ENCODE data around the gene MAP2K5.

Gene MAP2K5

GRCh38 chr15:67560320-67560719 is 17.8 kb downstream of the MAP2K5 start:
- DNase-seq: no peak

- DNase-seq: no peak
These were observed 20.6 kb downstream of the MAP2K5 start for GRCh38 chr15:67563092-67563491.

- no peak for DNase-seq
These were observed 21.8 kb downstream of the MAP2K5 start for GRCh38 chr15:67564021-67564967.

DNA sequence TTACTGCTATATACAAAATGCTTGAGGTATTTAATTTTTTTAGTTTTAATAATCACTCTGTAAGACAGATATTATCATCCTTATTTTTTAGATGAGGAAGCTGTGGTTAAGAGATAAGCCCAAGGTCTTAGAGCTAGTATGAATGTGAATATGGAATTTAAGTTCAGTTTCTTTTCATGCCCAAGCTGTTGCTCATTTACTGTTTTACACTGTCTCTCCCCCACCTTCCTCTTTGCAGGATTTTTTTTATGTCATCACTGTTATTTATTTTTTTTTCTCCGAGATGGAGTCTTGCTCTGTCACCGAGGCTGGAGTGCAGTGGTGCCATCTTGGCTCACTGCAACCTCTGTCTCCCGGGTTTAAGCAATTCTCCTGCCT is 22.5 kb downstream of the MAP2K5 start:
- DNase-seq: no peak

- DNase-seq: no peak
These were observed 27.2 kb downstream of the MAP2K5 start for GRCh38 chr15:67569668-67570067.

- no peak for DNase-seq
These were observed 28.6 kb downstream of the MAP2K5 start for GRCh38 chr15:67570875-67571647.

GRCh38 chr15:67571648-67572415 is 29.3 kb downstream of the MAP2K5 start:
- DNase-seq: no peak

DNA sequence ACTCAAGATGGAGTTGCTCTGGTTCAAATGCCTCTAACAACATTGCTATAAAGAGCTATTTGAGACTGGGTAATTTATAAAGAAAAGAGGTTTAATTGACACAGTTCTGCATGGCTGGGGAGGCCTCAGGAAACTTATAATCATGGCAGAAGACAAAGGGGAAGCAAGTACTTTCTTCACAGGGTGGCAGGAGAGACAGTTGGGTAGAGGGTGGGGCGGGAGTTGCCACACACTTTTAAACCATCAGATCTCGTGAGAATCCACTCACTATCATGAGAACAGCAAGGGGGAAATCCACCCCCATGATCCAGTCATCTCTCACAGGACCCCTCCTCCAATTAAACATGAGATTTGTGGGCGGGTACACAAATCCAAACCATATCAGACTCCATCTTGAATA is 30.7 kb downstream of the MAP2K5 start:
- DNase-seq: no peak

DNA sequence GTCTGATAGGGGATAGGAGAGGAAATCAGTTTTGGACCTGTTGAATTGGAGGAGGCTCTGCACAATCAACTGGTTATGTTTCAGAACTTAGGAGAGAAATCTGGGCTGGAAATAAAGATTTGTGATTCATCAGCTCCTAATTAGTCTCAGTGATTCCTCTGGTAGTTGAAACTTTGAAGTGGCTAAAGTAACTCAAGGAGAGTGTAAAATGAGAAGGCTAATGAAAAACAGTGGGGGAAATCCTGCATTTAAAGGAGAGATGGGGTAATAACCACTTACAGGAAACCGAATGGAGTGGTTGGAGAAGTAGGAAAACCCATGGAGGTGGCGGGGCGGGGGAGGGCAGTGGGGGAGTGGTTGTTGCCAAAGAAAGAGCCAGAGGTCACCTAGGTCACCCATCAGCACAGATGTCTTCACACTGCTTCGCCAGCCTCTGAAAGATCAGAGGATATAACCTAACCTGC is 32.6 kb downstream of the MAP2K5 start:
- no peak for DNase-seq

DNA sequence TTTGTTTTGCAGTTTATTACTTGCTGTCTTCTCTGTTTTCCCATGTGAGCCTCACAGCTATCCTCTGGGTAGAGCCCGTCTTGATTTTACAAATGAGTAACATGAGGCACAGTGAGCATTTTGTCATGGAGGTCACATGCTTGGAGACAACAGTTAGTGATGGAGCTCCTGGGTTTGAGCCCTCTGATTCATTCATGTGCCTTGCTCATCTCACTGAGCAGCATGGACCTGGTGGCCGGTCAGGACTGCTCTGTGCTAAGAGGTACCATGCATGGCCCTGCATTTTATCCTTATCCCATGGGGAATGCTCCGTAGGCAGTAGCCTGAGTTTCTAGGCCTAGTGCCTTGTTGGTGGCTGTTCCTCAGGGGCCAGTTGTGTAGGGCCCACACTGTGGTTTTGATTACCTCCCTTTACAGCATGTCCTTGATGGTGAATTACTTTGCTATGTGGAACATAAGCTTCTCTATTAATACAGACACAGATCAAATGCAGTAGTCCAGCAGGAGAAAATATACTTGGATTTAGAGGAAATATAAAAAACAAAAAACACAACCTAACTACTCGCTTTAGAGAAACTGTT is 35.6 kb downstream of the MAP2K5 start:
- no peak for DNase-seq

- no peak for DNase-seq
These were observed 36.7 kb downstream of the MAP2K5 start for GRCh38 chr15:67579164-67579563.

DNA sequence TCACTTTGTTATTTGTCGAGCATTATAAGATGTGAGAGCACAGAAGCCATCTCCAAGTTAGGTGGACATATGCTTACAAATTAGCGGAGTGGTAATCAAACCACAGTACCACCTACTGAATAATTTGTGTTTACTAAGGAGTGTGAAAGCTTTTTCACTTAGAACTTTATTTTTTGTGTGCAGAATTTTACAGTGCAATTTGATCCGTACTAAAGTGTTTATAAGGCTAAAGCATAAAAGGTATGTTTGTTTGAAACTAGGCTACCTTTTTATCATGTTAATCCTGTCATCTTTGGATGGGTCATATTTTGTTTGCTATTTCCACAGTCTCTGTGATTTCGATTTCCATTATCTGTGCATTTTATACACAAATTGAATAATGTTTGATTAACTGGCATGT is 37.5 kb downstream of the MAP2K5 start:
- DNase-seq: no peak

- DNase-seq: no peak
These were observed 41.7 kb downstream of the MAP2K5 start for GRCh38 chr15:67584157-67584556.

DNA sequence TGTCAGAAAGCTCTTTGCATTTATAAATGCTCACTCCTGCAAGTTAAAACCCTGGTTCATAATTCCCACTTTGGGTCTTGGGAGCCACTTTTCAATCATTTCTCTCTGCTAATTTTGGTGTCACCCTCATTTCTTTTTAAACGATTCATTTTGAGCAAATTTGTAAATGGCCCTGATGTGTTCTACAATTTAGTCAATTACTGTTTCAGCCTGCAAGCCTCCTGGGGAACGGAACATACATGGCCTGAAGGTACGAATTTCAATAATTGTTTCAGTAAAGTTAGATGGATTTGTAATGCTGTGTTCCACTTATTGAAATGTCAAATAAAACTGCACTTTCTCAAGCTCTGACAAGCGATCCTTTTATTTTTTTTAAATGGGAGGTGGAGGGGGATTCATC is 43.2 kb downstream of the MAP2K5 start:
- DNase-seq: no peak

DNA sequence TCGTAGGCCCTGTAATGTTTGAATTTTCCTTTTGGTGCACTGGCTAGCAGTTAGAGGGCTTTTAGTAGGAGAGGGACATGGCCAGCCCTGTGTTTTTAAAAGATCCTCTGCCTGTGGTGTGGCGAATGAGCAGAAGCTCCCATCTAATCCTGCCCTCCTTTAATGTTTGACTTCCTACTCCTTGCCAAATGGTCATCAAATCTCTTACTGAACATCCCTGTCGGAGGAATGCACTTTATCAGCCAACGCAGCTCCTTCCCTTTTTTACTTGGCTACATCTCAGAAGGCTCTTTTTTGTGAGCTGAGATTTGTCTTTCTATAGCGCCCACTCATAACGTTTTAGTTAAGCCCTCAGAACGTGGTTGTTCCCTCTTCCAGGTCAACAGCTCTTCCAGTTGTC is 44.8 kb downstream of the MAP2K5 start:
- no peak for DNase-seq

DNA sequence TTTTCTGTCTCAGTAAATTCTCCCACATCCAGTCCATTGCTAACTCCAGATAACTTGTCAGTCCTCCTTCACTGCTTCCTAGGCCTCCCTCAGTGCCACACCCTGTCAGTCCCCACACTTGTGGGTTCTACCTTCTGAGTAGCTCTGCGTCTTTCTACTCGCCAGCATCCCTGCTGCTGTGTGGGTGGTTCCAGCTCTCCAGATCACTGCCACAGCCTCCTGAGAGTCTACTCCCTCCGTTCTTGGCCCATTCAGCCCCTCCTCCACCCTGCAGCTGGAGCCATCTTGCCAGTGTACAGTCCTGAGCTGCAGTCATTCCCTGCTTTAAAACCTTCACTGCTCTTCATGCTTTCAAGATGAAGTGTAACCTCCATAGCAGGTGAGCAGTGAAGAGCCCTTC is 45.3 kb downstream of the MAP2K5 start:
- DNase-seq: no peak

DNA sequence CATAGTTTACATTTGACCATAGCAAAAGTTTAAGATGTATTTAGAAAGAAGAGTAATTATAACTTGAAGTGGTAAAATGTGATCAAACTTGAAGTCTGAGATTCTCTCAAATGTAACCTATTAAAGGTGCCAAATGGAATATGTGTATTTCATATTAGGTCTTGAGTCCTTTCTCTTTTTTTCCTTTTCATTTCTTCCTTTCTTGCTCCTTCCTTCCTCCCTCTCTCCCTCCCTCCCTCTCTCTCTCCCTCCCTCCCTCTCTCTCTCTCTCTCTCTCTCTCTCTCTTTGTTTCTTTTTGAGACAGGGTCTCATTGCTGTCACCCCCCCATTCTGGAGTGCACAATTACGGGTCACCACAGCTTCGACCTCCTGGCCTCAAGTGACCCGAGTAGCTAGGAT is 47.7 kb downstream of the MAP2K5 start:
- DNase-seq: no peak

GRCh38 chr15:67592245-67592644 is 49.7 kb downstream of the MAP2K5 start:
- no peak for DNase-seq

DNA sequence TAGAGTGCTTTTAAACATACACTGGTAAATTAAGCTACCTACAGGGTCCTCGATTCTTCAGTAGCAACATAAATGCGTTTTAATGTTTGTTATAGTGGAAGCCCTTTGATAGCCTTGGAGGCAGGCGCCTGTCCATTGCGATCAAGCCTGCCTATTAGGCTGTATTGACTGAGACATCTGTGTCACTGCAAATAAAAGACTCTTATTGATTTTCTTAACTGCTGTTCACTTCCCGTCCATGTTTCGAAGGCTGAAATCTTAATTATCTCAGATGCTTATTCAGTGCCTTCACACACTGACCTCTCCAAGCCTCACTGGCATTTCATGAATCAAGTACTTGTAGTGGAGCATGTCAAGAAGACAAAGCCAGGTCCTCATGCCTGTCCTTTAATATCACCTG is 51.1 kb downstream of the MAP2K5 start:
- DNase-seq: no peak

GRCh38 chr15:67594770-67595169 is 52.3 kb downstream of the MAP2K5 start:
- no peak for DNase-seq

- no peak for DNase-seq
These were observed 53.1 kb downstream of the MAP2K5 start for GRCh38 chr15:67595572-67595971.

DNA sequence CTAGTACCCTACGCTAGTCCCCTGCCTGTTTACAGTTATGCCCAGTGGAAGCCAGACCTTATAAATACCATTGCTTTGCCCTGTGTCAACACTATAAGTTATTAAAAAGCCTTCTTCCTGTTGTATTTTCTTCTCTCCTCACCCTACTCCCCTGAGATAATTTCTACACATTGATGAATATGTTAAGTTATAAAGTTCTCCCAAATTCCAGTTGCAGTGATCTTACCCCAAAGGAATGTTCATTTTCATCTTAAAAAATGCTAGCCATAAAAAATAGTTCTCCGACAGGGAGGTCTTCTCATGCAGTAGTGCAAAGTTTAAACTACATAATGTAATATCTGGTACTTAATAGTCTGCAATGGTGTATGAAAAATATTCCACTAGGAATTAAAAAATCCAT is 58.6 kb downstream of the MAP2K5 start:
- DNase-seq: no peak

DNA sequence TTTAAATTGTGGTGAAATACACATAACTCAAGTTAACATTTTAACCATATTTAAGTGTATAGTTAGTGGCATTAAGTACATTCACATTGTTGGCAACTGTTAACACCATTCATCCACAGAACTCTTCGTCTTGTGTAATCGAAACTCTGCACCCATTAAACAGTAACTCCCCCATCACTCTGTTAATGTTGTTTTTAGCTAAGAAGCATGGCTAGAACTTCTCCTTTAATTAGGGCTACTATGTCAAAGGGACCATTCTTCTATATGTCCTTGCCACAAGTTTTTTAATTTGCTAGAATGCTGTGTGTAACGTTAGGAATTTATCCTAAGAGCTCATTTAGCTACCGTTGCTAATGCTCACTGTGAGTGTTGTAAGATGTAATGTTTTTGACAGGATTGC is 60.6 kb downstream of the MAP2K5 start:
- no peak for DNase-seq

Data from DMS153 (cell line).